ENCODE results near the gene OSCP1. TPM values are rescaled to one million over a fixed set of nuclear protein-coding genes. Genes with fewer than 3 reads are reported as not detected.

Gene OSCP1
- total RNA-seq, 2 experiments from 2014 or later: 1.9 to 2.2 TPM

DNA sequence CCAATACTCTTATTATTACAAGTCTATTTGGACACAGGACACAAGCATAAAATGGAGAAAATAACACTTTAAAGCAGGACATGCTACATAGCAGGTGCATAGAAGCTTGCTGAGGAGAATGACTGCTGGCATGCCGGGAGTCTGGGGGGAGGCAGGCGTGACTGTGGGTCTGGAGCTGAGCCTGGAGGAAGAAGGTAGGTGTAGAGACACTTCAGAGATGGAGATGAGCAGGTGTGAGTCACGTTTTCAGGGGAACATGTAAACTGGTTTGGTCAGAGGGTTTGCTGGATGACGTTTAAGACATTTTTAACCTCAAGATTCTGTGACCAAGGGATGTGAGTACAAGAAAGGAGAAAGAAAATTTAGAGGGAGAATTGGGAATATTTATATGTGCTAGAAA is 24.5 kb downstream of the OSCP1 start:
- POLR2A ChIA-PET: no interaction called here

DNA sequence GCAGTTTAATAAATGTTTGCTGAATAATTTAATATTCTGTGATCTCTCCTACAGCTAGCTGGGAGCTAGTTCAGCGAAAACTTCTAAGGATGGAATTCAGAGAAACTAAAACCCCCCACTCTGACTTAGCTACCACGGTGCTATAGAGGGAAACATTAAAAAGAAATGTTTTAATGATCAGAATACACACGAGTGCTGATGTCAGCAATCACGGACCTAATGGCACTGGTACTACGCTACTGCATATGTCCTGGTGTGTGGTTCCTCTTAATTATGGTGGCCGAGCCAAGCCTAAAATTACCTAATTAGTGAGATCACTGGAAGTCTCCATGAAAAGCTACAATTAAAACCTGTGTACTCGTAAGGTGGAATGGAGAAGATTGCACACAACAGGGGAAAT is 28.6 kb downstream of the OSCP1 start:
- ChIA-PET CTCF (interaction anchor here (1.0 to 1.4 kb wide), 5 partner anchors 15 to 108 kb away, joined by 3 to 7 read pairs (median 3); no protein-coding TSS in a partner anchor), POLR2A (no interaction called here)
- Mint-ChIP-seq H3K4me3 (no peak overlapping the region), H3K4me1 (peaks cover 15% of the 10 kb centered on the region), H3K9me3 (no peaks in the 10 kb centered on the region), H3K27me3 (no peaks in the 10 kb centered on the region), H3K36me3 (ENCODE audit: low read depth) (no peaks in the 10 kb centered on the region), H3K27ac (no peak overlapping the region)
- no peak for DNase-seq

More for the DNA sequence above, 24.5 kb downstream of the OSCP1 start:
- Mint-ChIP-seq H3K27ac (no peak overlapping the region), H3K36me3 (ENCODE audit: low read depth) (no peaks in the 10 kb centered on the region), H3K9me3 (no peaks in the 10 kb centered on the region), H3K4me3 (no peak overlapping the region), H3K27me3 (no peaks in the 10 kb centered on the region), H3K4me1 (peaks cover 7% of the 10 kb centered on the region)
- no peak for DNase-seq
- CTCF ChIA-PET: interaction anchor here (1.0 kb wide), 1 partner anchor 9 kb away, joined by 3 read pairs; no protein-coding TSS in a partner anchor

DNA sequence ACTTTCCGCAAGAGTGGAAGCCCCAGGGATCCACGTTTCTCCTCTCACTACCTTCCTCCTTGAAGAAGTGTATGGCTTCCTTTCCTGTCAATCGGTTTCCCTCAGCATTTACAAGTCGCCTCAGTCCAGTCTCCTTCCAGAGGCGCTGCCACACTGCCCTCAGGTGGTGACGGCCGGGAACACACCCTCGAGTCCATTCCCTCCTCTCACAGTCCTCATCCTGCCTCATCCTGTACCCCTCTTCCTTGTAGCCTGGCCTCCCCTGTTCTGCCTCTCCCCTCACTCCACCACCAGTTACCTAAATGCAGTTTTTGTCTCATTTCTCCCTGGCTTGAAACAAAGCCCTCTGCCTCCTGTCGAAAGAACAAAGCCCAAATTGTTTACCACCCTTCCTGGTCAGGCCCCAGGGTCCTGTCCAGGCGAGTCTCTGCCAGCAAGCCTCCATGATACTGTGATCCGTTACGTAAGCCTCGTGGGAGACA is 29.4 kb downstream of the OSCP1 start:
- Mint-ChIP-seq H3K9me3 (no peaks in the 10 kb centered on the region), H3K36me3 (ENCODE audit: low read depth) (no peaks in the 10 kb centered on the region), H3K27ac (peak overlapping the region; percentile 85), H3K27me3 (no peaks in the 10 kb centered on the region), H3K4me1 (peaks cover 15% of the 10 kb centered on the region), H3K4me3 (peak overlapping the region; percentile 46)
- CTCF ChIA-PET: interaction anchor here (1.0 to 1.6 kb wide), 4 partner anchors 14 to 52 kb away, joined by 3 to 6 read pairs (median 4); partner anchors contain the start of gene OSCP1
- peak; percentile 92 for DNase-seq
- POLR2A ChIA-PET: no interaction called here

DNA sequence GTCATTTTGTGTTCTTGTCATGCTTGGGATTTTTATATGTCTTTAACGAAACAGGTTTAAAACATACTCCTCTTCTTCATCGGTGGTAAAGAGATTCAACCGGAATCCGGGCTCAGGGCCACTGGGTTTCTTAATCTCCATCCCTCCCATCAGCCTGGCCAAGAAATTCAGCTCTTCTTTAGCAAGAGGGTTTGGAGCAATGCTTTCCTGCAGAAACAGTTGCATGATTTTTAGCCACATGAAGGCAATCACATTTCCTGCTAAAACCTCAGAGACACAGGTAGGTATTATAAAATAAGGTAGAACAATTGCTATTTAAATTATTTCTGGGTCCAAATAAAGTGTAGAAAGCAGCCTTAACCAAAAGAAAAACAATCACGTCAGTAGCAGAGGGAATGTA is 29.8 kb downstream of the OSCP1 start:
- H3K27me3 Mint-ChIP-seq: no peaks in the 10 kb centered on the region
- H3K4me1 Mint-ChIP-seq: peaks cover 15% of the 10 kb centered on the region
- CTCF ChIA-PET: interaction anchor here (0.6 to 1.8 kb wide), 6 partner anchors 8 to 120 kb away, joined by 3 to 7 read pairs (median 4); partner anchors contain the start of gene OSCP1
- no peaks in the 10 kb centered on the region for H3K36me3 Mint-ChIP-seq (ENCODE audit: low read depth)
- peak overlapping the region; percentile 85 for H3K27ac Mint-ChIP-seq
- peak; percentile 10 for DNase-seq
- no peaks in the 10 kb centered on the region for H3K9me3 Mint-ChIP-seq
- POLR2A ChIA-PET: interaction anchor here (0.5 kb wide), 1 partner anchor 88 kb away, joined by 3 read pairs; no protein-coding TSS in a partner anchor
- peak overlapping the region; percentile 46 for H3K4me3 Mint-ChIP-seq

DNA sequence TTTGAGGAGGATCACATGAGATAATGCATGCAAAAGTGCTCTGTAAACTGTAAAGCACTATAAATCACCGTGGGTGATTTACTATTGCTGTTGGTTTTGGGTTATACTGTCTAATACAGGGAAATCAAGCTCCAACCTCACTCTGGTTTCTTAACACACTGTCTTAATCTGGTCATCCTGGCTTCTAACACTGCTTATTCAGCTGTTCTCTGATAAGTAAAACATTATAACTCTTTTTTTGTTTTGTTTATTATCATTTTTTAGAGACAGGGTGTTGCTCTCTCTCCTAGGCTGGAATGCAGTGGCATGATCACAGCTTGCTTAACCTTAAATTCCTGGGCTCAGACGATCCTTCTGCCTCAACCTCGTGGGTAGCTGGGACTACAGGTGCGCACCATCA is 30.7 kb downstream of the OSCP1 start:
- POLR2A ChIA-PET: no interaction called here

DNA sequence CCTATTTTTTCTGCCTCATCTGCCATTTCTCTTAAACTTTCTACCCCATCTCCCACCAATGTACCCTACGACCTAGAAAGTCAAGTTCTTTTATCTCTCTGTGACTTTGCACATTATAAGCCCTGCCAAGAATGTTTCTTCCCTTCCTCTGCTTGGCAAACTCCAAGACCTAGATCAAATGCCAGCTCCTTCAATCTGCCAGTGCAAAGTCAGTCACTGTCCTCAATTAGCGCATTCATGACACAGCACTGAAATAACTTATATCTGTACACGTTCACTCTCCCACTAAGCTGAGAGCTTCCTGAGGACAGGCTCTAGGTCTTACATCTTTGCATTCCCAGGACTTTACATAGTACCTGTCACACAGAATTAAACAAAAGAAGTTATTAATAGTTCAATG is 31.1 kb downstream of the OSCP1 start:
- Mint-ChIP-seq H3K36me3 (ENCODE audit: low read depth) (no peaks in the 10 kb centered on the region), H3K27me3 (no peaks in the 10 kb centered on the region), H3K27ac (no peak overlapping the region), H3K4me3 (no peak overlapping the region), H3K4me1 (peaks cover 15% of the 10 kb centered on the region), H3K9me3 (no peaks in the 10 kb centered on the region)
- ChIA-PET POLR2A (no interaction called here), CTCF (interaction anchor here (0.6 to 1.8 kb wide), 8 partner anchors 22 to 568 kb away, joined by 3 to 7 read pairs (median 4); partner anchors contain the start of gene OSCP1)
- no peak for DNase-seq

More for the DNA sequence above, 30.7 kb downstream of the OSCP1 start:
- Mint-ChIP-seq H3K9me3 (no peaks in the 10 kb centered on the region), H3K27me3 (no peaks in the 10 kb centered on the region), H3K4me3 (no peak overlapping the region), H3K4me1 (peaks cover 15% of the 10 kb centered on the region), H3K36me3 (ENCODE audit: low read depth) (no peaks in the 10 kb centered on the region), H3K27ac (no peak overlapping the region)
- CTCF ChIA-PET: interaction anchor here (0.6 to 1.8 kb wide), 7 partner anchors 10 to 119 kb away, joined by 3 to 7 read pairs (median 5); partner anchors contain the start of gene OSCP1
- no peak for DNase-seq

DNA sequence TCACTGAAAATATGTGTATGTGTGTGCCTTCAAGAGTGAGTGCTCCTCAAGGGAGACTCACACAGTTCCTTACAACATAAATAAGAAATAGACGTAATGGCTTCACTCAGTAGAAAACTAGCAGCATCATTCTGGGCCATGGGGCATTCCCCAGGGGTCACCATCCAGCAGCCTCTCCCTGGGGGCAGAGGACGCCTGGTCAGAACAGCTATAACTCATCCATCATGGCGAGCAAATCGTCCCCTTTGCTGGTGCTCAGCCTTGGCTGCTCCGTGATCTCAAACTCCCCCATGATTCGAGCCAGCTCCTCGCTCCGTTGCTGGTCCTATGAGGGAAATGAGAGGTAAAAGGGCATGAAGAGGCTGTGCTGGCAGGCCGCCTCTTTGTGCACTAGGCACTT is 32.3 kb downstream of the OSCP1 start:
- H3K36me3 Mint-ChIP-seq (ENCODE audit: low read depth): no peaks in the 10 kb centered on the region
- no peaks in the 10 kb centered on the region for H3K9me3 Mint-ChIP-seq
- CTCF ChIA-PET: interaction anchor here (0.6 to 1.5 kb wide), 2 partner anchors 18 to 81 kb away, joined by 4 read pairs; no protein-coding TSS in a partner anchor
- peaks cover 21% of the 10 kb centered on the region for H3K4me1 Mint-ChIP-seq
- POLR2A ChIA-PET: no interaction called here
- no peak overlapping the region for H3K4me3 Mint-ChIP-seq
- no peak for DNase-seq
- no peaks in the 10 kb centered on the region for H3K27me3 Mint-ChIP-seq
- no peak overlapping the region for H3K27ac Mint-ChIP-seq

DNA sequence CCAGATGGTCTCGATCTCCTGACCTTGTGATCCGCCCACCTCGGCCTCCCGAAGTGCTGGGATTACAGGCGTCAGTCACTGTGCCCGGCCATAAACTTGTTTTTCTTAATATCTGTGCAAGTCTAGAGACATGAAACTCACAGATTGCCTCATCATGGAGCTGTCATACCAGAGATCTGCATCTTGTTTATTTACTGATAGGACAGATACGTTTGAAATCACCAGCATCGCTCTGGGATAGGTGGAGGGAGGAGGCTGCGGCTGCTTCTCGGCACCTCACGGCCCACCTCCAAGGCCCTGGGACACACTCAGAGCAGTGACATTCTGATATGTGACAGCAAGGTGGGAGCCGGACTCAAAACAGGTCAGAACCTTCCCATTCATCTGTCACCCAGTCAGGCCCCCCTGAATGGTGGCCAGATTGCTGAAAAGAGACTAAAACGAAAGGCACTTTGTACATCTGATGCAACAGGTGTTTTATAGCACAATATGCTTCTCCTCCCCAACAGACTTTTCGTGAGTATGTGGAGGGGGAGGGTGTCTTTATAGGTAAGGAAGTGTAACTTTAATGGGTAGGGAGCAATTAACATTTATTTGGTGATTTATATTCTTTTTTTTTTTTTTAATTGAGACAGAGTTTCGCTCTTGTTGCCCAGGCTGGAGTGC is 34.5 kb downstream of the OSCP1 start:
- ChIA-PET POLR2A (no interaction called here), CTCF (interaction anchor here (1.0 kb wide), 1 partner anchor 14 kb away, joined by 4 read pairs; no protein-coding TSS in a partner anchor)
- no peaks in the 10 kb centered on the region for H3K36me3 Mint-ChIP-seq (ENCODE audit: low read depth)
- no peak overlapping the region for H3K27ac Mint-ChIP-seq
- no peak for DNase-seq
- no peaks in the 10 kb centered on the region for H3K9me3 Mint-ChIP-seq
- H3K4me1 Mint-ChIP-seq: peaks cover 28% of the 10 kb centered on the region
- no peaks in the 10 kb centered on the region for H3K27me3 Mint-ChIP-seq
- no peak overlapping the region for H3K4me3 Mint-ChIP-seq

DNA sequence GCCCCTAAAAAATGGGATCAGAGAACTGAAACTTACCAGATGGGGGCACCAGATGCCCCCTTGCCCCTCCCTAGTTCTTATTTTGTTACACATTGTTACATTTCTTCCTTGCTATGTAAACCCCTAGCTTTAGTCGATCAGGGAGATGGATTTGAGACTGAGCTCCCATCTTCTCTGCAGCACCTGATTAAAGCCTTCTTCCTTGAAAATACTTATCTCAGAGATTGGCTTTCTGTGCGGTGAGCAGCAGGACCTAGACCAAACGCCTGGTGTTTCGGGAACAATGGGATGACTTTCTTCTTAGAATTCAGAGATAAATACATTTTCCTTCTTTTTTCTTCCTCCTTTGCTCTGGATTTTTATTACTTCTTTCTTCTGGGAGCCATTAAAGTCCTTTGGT is 35.9 kb downstream of the OSCP1 start:
- no peaks in the 10 kb centered on the region for H3K27me3 Mint-ChIP-seq
- H3K36me3 Mint-ChIP-seq (ENCODE audit: low read depth): no peaks in the 10 kb centered on the region
- ChIA-PET CTCF (interaction anchor here (1.1 to 3.2 kb wide), 2 partner anchors 26 to 95 kb away, joined by 3 to 10 read pairs; no protein-coding TSS in a partner anchor), POLR2A (interaction anchor here (0.7 kb wide), 1 partner anchor 28 kb away, joined by 5 read pairs; no protein-coding TSS in a partner anchor)
- no peaks in the 10 kb centered on the region for H3K9me3 Mint-ChIP-seq
- DNase-seq: no peak
- H3K4me3 Mint-ChIP-seq: no peak overlapping the region
- H3K4me1 Mint-ChIP-seq: peaks cover 27% of the 10 kb centered on the region
- no peak overlapping the region for H3K27ac Mint-ChIP-seq

DNA sequence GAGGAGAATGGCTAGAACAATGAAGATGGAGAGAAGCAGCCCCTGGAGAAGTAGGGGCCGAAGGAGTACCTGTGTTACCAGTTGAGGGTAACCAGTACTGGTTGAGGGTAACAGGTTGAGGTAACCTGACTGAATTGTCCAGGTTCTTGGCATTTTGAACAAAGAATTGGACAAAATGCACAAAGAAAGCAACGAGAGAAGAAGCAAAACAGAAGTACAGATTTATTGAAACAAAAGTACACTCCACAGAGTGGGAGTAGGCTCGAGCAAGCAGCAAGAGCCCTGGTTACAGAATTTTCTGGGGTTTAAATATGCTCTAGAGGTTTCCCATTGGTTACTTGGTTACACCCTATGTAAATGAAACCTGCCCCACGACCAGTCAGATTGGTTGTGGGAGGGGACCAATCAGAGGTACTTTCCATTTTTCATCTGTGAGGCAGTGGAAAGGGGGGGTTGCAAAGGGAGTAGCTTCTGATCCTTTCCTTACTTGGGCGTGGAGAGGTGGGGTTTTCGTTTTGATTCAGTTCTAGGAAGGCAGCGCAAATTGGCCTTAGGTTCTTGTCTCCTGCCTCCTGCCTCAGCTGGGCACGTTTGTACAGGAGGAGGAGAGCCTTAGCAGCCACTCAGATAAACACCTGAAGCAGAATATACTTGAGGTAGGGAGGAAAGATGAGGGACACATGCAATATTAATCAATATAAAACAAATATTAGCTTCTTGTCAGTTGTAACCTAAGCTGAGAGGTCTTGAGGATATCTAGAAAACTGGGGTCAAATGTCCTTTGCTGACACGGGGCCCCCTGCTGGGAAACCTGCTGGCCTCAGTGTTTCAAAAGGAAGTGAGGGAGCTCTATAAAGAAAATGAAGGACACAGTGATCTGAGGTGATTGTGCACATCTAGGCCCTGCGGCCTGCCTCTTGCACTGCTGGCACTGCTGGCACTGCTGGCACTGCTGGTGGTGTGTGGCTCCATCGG is 38.3 kb downstream of the OSCP1 start:
- Mint-ChIP-seq H3K9me3 (no peaks in the 10 kb centered on the region), H3K4me1 (peaks cover 29% of the 10 kb centered on the region), H3K4me3 (peak overlapping the region; percentile 42)

DNA sequence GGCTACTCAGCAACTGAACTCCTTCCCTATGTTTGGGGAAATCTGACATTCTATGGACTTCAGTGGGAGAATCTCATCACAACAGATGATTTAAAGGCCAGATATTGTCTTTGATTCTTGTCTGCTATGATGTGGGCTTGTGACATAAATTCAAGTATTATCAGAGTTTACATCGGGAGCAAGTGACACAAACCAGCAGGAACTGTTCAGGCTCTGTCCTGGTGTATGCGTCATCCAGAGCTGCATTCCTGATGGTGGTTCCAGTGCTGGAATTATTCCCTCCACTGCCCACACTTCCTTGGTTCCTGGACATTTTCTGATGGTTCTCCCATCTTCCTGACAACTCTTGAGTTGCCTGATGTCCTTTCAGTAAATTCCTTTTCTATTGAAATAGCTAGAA is 41.8 kb downstream of the OSCP1 start:
- Mint-ChIP-seq H3K27ac (no peak overlapping the region), H3K36me3 (ENCODE audit: low read depth) (no peaks in the 10 kb centered on the region), H3K4me3 (no peak overlapping the region), H3K9me3 (no peaks in the 10 kb centered on the region), H3K4me1 (peaks cover 34% of the 10 kb centered on the region), H3K27me3 (no peaks in the 10 kb centered on the region)
- DNase-seq: no peak
- ChIA-PET POLR2A (no interaction called here), CTCF (interaction anchor here (0.7 to 1.6 kb wide), 2 partner anchors 22 to 128 kb away, joined by 3 read pairs; no protein-coding TSS in a partner anchor)

More for the DNA sequence above, 38.3 kb downstream of the OSCP1 start:
- Mint-ChIP-seq H3K27ac (peak overlapping the region; percentile 95), H3K36me3 (ENCODE audit: low read depth) (no peaks in the 10 kb centered on the region), H3K27me3 (no peaks in the 10 kb centered on the region)
- ChIA-PET CTCF (interaction anchor here (0.7 to 3.2 kb wide), 13 partner anchors 8 to 307 kb away, joined by 3 to 16 read pairs (median 4); partner anchors contain the start of gene LSM10), POLR2A (interaction anchor here (0.8 to 1.0 kb wide), 3 partner anchors 14 to 45 kb away, joined by 3 to 5 read pairs (median 5); partner anchors contain the start of gene LSM10)
- DNase-seq: peak; percentile 88

DNA sequence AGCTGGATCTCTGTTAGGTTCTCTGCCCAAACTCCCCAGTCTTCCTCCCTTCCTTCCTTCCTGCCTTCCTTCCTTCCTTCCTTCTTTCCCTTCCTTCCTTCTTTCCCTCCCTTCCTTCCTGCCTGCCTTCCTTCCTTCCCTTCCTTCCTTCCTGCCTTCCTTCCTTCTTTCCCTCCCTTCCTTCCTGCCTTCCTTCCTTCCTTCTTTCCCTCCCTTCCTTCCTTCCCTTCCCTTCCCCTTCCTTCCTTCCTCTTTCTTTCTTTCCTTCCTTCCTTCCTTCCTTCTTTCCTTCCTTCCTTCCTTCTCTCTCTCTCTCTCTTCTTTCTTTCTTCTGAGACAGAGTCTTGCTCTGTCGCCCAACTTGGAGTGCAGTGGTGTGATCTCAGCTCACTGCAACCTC is 43.8 kb downstream of the OSCP1 start:
- Mint-ChIP-seq H3K27me3 (no peaks in the 10 kb centered on the region), H3K36me3 (ENCODE audit: low read depth) (peaks cover 1% of the 10 kb centered on the region), H3K27ac (no peak overlapping the region), H3K4me1 (peaks cover 18% of the 10 kb centered on the region), H3K9me3 (peaks cover 3% of the 10 kb centered on the region), H3K4me3 (no peak overlapping the region)
- ChIA-PET CTCF (interaction anchor here (0.7 to 1.8 kb wide), 4 partner anchors 15 to 262 kb away, joined by 3 to 6 read pairs (median 3); no protein-coding TSS in a partner anchor), POLR2A (no interaction called here)
- no peak for DNase-seq
